ENCODE results near the gene RIOX2. TPM values are rescaled to one million over a fixed set of nuclear protein-coding genes. Genes with fewer than 3 reads are reported as not detected.

Gene RIOX2
- total RNA-seq, 1 experiment from 2014 or later: 23.6 TPM

- peaks cover 45% of the 10 kb centered on the region for H3K36me3 ChIP-seq
- no peak for DNase-seq (ENCODE audit: low read depth in 1 of 2, low spot score in 2 of 2)
- no peak overlapping the region for H3K27ac ChIP-seq
- H3K9me3 ChIP-seq (replicated peaks): no peaks in the 10 kb centered on the region
- H3K4me3 ChIP-seq: no peak overlapping the region
- no peaks in the 10 kb centered on the region for H3K27me3 ChIP-seq (replicated peaks)
- peaks cover 6% of the 10 kb centered on the region; the same call in 1 of the 2 replicates for H3K4me1 ChIP-seq (replicated peaks)
Measured at GRCh38 chr3:97954228-97954827, 17.9 kb downstream of the RIOX2 start.

- peaks cover 52% of the 10 kb centered on the region for H3K36me3 ChIP-seq
Measured at GRCh38 chr3:97952872-97953271, 19.4 kb downstream of the RIOX2 start.

DNA sequence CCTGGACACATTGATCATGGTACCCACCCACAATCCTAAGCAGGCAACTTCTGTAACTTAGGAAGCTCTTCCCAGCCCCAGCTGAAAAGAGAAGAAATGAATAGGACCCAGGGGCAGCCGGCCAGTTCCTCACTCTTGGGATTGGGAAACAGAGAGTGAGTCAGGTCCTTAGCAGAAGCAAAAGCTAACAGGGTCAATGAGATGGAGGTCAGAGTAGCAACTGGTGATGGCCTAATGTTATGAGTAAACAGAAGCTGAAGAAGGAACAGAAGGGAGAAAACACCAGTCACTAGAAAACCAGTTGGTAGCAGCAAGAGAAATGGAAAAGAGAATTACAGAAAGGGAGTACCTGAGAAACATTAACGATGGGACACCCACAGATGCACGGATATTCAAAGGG is 20.0 kb downstream of the RIOX2 start:
- H3K27ac ChIP-seq: no peak overlapping the region
- H3K36me3 ChIP-seq: peaks cover 50% of the 10 kb centered on the region
- H3K9me3 ChIP-seq (replicated peaks): no peaks in the 10 kb centered on the region
- H3K4me1 ChIP-seq (replicated peaks): no peaks in the 10 kb centered on the region
- no peaks in the 10 kb centered on the region for H3K27me3 ChIP-seq (replicated peaks)
- no peak overlapping the region for H3K4me3 ChIP-seq
- DNase-seq (ENCODE audit: low read depth in 1 of 2, low spot score in 2 of 2): no peak

More at GRCh38 chr3:97952872-97953271, 19.4 kb downstream of the RIOX2 start:
- Histone ChIP-seq H3K27ac (no peak overlapping the region), H3K4me1 (replicated peaks) (no peaks in the 10 kb centered on the region), H3K9me3 (replicated peaks) (no peaks in the 10 kb centered on the region), H3K4me3 (no peak overlapping the region), H3K27me3 (replicated peaks) (no peaks in the 10 kb centered on the region)
- DNase-seq (ENCODE audit: low read depth in 1 of 2, low spot score in 2 of 2): no peak

GRCh38 chr3:97950360-97950759 is 21.9 kb downstream of the RIOX2 start:
- H3K4me1 ChIP-seq (replicated peaks): no peaks in the 10 kb centered on the region
- H3K9me3 ChIP-seq (replicated peaks): no peaks in the 10 kb centered on the region
- H3K27me3 ChIP-seq (replicated peaks): no peaks in the 10 kb centered on the region
- H3K27ac ChIP-seq: no peak overlapping the region
- H3K36me3 ChIP-seq: peaks cover 55% of the 10 kb centered on the region
- no peak overlapping the region for H3K4me3 ChIP-seq
- DNase-seq (ENCODE audit: low read depth in 1 of 2, low spot score in 2 of 2): no peak

DNA sequence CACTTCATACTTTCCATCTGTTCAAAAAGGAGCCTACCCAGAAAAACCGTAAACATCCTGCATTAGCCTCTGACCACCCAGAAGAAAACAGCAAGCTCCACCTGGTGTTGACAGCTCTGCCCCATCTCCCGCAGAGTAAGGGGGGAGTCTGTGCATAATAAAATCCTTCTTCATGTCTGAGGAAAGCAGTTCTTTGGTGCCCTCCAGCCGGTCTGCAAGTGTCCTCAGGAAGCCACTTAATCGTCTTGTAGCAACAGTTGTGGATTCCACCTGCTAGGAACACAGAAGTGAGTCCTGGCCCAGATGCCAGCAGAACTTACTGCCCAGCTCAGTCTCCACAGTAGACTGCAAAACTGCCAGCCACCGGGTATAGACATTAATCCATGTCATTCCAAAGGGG is 22.5 kb downstream of the RIOX2 start:
- H3K4me3 ChIP-seq: no peak overlapping the region
- no peaks in the 10 kb centered on the region for H3K9me3 ChIP-seq (replicated peaks)
- no peak for DNase-seq (ENCODE audit: low read depth in 1 of 2, low spot score in 2 of 2)
- H3K36me3 ChIP-seq: peaks cover 61% of the 10 kb centered on the region
- no peaks in the 10 kb centered on the region for H3K27me3 ChIP-seq (replicated peaks)
- H3K27ac ChIP-seq: no peak overlapping the region
- H3K4me1 ChIP-seq (replicated peaks): no peaks in the 10 kb centered on the region

GRCh38 chr3:97949110-97949485 is 23.1 kb downstream of the RIOX2 start:
- DNase-seq (ENCODE audit: low read depth in 1 of 2, low spot score in 2 of 2): no peak
- no peaks in the 10 kb centered on the region for H3K9me3 ChIP-seq (replicated peaks)
- no peaks in the 10 kb centered on the region for H3K4me1 ChIP-seq (replicated peaks)
- H3K27me3 ChIP-seq (replicated peaks): no peaks in the 10 kb centered on the region
- H3K36me3 ChIP-seq: peaks cover 65% of the 10 kb centered on the region
- no peak overlapping the region for H3K27ac ChIP-seq
- no peak overlapping the region for H3K4me3 ChIP-seq

- no peaks in the 10 kb centered on the region for H3K9me3 ChIP-seq (replicated peaks)
- H3K36me3 ChIP-seq: peaks cover 64% of the 10 kb centered on the region
- H3K27me3 ChIP-seq (replicated peaks): no peaks in the 10 kb centered on the region
- no peak overlapping the region for H3K27ac ChIP-seq
- no peaks in the 10 kb centered on the region for H3K4me1 ChIP-seq (replicated peaks)
- H3K4me3 ChIP-seq: no peak overlapping the region
- no peak for DNase-seq (ENCODE audit: low read depth in 1 of 2, low spot score in 2 of 2)
Measured at GRCh38 chr3:97948351-97949109, 23.7 kb downstream of the RIOX2 start.

DNA sequence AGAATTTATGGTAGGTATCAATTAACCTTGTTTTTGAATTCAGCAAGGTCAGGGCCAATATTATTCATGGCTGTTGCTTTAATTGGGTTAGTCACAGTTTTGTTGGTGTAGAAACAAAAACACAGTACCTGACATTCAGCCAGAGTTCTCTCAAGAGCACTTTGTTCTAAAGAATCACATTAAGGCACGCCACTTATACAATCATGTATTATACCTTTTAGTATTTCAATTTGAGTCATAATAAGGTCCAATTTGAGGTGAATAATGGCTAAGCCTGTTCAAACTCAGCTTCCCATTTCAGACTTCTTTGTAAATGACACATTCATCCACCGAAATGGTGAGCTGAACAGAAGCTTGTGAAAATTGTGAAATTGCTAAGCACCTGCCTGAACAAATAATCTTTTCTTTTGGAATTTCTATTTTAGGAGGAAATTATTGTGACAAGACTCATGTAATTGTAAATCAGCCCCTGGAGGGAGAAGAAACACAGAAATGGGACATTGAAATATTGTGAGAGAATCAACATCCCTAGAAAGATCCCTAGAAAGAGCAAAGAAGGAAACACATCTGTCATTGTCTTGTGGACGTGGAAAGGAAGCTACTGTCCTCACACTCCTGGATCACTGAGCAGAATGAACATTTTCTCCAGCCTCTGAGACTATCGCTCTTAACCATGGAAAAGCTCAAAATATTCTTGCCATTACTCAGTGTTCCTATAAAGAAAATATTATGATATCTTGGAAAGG is 29.3 kb downstream of the RIOX2 start:
- no peaks in the 10 kb centered on the region for H3K27me3 ChIP-seq (replicated peaks)
- DNase-seq (ENCODE audit: low read depth in 1 of 2, low spot score in 2 of 2): no peak
- no peak overlapping the region for H3K4me3 ChIP-seq
- H3K27ac ChIP-seq: no peak overlapping the region
- H3K36me3 ChIP-seq: peaks cover 46% of the 10 kb centered on the region
- no peaks in the 10 kb centered on the region for H3K9me3 ChIP-seq (replicated peaks)
- H3K4me1 ChIP-seq (replicated peaks): no peaks in the 10 kb centered on the region

GRCh38 chr3:97940034-97940433 is 32.2 kb downstream of the RIOX2 start:
- Histone ChIP-seq H3K9me3 (replicated peaks) (no peaks in the 10 kb centered on the region), H3K4me3 (no peak overlapping the region), H3K27ac (no peak overlapping the region), H3K27me3 (replicated peaks) (no peaks in the 10 kb centered on the region), H3K4me1 (replicated peaks) (no peaks in the 10 kb centered on the region), H3K36me3 (peaks cover 35% of the 10 kb centered on the region)
- DNase-seq (ENCODE audit: low read depth in 1 of 2, low spot score in 2 of 2): no peak

DNA sequence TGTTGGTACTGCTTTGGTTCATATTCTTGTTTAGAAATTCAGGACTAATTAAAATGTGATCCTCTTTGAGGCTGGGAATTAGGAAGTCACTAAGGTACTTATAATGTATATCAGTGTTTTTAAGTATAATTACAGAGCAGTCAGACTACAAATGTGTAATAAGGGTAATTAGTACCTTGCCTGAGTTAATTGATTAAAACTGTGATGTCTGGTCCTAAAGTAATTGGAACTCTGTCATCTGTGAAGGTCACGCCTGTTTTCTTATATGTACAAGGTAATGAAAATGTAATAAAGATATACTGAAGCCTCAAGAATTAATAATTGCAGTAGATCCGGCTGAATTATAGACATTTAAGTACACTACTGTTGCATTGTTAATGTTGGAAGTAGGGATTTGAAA is 32.8 kb downstream of the RIOX2 start:
- H3K36me3 ChIP-seq: peaks cover 30% of the 10 kb centered on the region
- no peaks in the 10 kb centered on the region for H3K27me3 ChIP-seq (replicated peaks)
- H3K9me3 ChIP-seq (replicated peaks): no peaks in the 10 kb centered on the region
- no peak overlapping the region for H3K4me3 ChIP-seq
- DNase-seq (ENCODE audit: low read depth in 1 of 2, low spot score in 2 of 2): no peak
- H3K27ac ChIP-seq: no peak overlapping the region
- H3K4me1 ChIP-seq (replicated peaks): no peaks in the 10 kb centered on the region

GRCh38 chr3:97938444-97938843 is 33.8 kb downstream of the RIOX2 start:
- H3K4me1 ChIP-seq (replicated peaks): no peaks in the 10 kb centered on the region
- no peak for DNase-seq (ENCODE audit: low read depth in 1 of 2, low spot score in 2 of 2)
- no peak overlapping the region for H3K27ac ChIP-seq
- no peaks in the 10 kb centered on the region for H3K9me3 ChIP-seq (replicated peaks)
- H3K27me3 ChIP-seq (replicated peaks): no peaks in the 10 kb centered on the region
- H3K36me3 ChIP-seq: peaks cover 21% of the 10 kb centered on the region
- H3K4me3 ChIP-seq: no peak overlapping the region

GRCh38 chr3:97937205-97937604 is 35.0 kb downstream of the RIOX2 start:
- Histone ChIP-seq H3K36me3 (peaks cover 9% of the 10 kb centered on the region), H3K27me3 (replicated peaks) (no peaks in the 10 kb centered on the region), H3K9me3 (replicated peaks) (no peaks in the 10 kb centered on the region), H3K4me1 (replicated peaks) (no peaks in the 10 kb centered on the region), H3K27ac (no peak overlapping the region), H3K4me3 (no peak overlapping the region)
- DNase-seq (ENCODE audit: low read depth in 1 of 2, low spot score in 2 of 2): no peak

DNA sequence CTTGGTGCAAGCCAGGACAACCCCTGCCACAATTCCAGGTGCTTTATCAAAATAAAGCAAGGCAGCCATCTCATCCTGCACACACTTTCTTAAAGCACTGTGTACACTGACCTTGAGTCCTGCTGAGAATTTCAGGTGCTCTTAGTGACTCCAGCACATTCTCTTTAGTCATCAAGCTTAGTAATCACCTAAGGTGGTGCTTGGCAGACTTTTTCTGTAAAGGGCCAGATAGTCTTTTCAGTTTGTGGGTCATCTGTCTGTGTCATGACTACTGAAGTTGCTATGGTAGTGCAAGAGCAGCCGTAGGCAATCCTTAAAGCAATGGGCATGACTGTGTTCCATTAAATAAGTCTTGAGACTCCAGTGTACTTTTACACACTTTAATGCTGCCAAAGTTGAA is 36.4 kb downstream of the RIOX2 start:
- no peak for DNase-seq (ENCODE audit: low read depth in 1 of 2, low spot score in 2 of 2)
- Histone ChIP-seq H3K36me3 (peaks cover 4% of the 10 kb centered on the region), H3K27me3 (replicated peaks) (no peaks in the 10 kb centered on the region), H3K4me1 (replicated peaks) (no peaks in the 10 kb centered on the region), H3K9me3 (replicated peaks) (no peaks in the 10 kb centered on the region), H3K4me3 (no peak overlapping the region), H3K27ac (no peak overlapping the region)

All from SJSA1 (cell line).